Measurements from ENCODE around the gene CASZ1. TPM values are rescaled to one million over a fixed set of nuclear protein-coding genes. Genes with fewer than 3 reads are reported as not detected.

Gene CASZ1
- polyA plus RNA-seq, 3 donors: 0.30 to 3.7 (median 0.50) TPM

GRCh38 chr1:10825592-10825991 is 29.1 kb upstream of the CASZ1 start:
- Histone ChIP-seq H3K4me2 (replicated peaks; ENCODE audit: extremely low read depth, low read length, poor library complexity, severe bottlenecking) (no peak overlapping the region), H3K36me3 (replicated peaks in 1 of 2; ENCODE audit: control insufficient read depth in 1 of 2, insufficient read depth in 2 of 2, low read length in 2 of 2) (no peaks in the 10 kb centered on the region), H3K27me3 (ENCODE audit: control insufficient read depth in 2 of 2, insufficient read depth in 2 of 2, low read length in 2 of 2) (no peaks in the 10 kb centered on the region), H3K79me2 (ENCODE audit: insufficient read depth, low read length) (no peaks in the 10 kb centered on the region), H2AFZ (ENCODE audit: insufficient read depth, low read depth, low read length, poor library complexity, severe bottlenecking) (no peak overlapping the region), H3K9me3 (replicated peaks in 1 of 2; ENCODE audit: control insufficient read depth in 1 of 2, insufficient read depth in 1 of 2, low read length in 2 of 2) (no peaks in the 10 kb centered on the region), H3K27ac (ENCODE audit: low read depth in 1 of 2, low read length in 2 of 2) (no peak overlapping the region), H4K20me1 (ENCODE audit: insufficient read depth, low read length) (no peaks in the 10 kb centered on the region), H3K9ac (ENCODE audit: insufficient read depth, low read length, poor library complexity, severe bottlenecking) (no peak overlapping the region), H3K4me1 (ENCODE audit: control insufficient read depth in 1 of 2, insufficient read depth in 2 of 2, low read length in 2 of 2) (no peaks in the 10 kb centered on the region), H3K4me3 (replicated peaks in 1 of 3; ENCODE audit: low read depth in 2 of 3, low read length in 3 of 3) (no peak overlapping the region)
- DNase-seq: no peak
- H3K27me3 Mint-ChIP-seq (ENCODE audit: low read depth in 3 of 3): peaks cover 3 to 16% (median 11%) of the 10 kb centered on the region in 3 donors
- no peak overlapping the region for H3K4me3 Mint-ChIP-seq
- TF ChIP-seq, protein P1, sequence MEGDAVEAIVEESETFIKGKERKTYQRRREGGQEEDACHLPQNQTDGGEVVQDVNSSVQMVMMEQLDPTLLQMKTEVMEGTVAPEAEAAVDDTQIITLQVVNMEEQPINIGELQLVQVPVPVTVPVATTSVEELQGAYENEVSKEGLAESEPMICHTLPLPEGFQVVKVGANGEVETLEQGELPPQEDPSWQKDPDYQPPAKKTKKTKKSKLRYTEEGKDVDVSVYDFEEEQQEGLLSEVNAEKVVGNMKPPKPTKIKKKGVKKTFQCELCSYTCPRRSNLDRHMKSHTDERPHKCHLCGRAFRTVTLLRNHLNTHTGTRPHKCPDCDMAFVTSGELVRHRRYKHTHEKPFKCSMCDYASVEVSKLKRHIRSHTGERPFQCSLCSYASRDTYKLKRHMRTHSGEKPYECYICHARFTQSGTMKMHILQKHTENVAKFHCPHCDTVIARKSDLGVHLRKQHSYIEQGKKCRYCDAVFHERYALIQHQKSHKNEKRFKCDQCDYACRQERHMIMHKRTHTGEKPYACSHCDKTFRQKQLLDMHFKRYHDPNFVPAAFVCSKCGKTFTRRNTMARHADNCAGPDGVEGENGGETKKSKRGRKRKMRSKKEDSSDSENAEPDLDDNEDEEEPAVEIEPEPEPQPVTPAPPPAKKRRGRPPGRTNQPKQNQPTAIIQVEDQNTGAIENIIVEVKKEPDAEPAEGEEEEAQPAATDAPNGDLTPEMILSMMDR (IDR thresholded peaks at IDR 0.05): no peak
- peaks cover 0 to 2% (median 0%) of the 10 kb centered on the region in 7 donors for H3K9me3 Mint-ChIP-seq
- H3K27ac Mint-ChIP-seq: peak overlapping the region in 1 of 7 donors; percentile 10
- H3K36me3 Mint-ChIP-seq: no peaks in the 10 kb centered on the region
- intact Hi-C loops (cut with micrococcal nuclease): no loop called here
- peaks cover 2% of the 10 kb centered on the region for H3K4me1 Mint-ChIP-seq
- WGBS (ENCODE audit: insufficient coverage): 84% methylated on average over 5 of the region's 6 CpGs

GRCh38 chr1:10824821-10825540 is 28.5 kb upstream of the CASZ1 start:
- Histone ChIP-seq H3K9ac (ENCODE audit: insufficient read depth, low read length, poor library complexity, severe bottlenecking) (no peak overlapping the region), H3K27ac (ENCODE audit: low read depth in 1 of 2, low read length in 2 of 2) (no peak overlapping the region), H3K36me3 (replicated peaks in 1 of 2; ENCODE audit: control insufficient read depth in 1 of 2, insufficient read depth in 2 of 2, low read length in 2 of 2) (no peaks in the 10 kb centered on the region), H3K4me1 (ENCODE audit: control insufficient read depth in 1 of 2, insufficient read depth in 2 of 2, low read length in 2 of 2) (no peaks in the 10 kb centered on the region), H3K79me2 (ENCODE audit: insufficient read depth, low read length) (no peaks in the 10 kb centered on the region), H3K4me3 (replicated peaks in 1 of 3; ENCODE audit: low read depth in 2 of 3, low read length in 3 of 3) (no peak overlapping the region), H3K4me2 (replicated peaks; ENCODE audit: extremely low read depth, low read length, poor library complexity, severe bottlenecking) (no peak overlapping the region), H4K20me1 (ENCODE audit: insufficient read depth, low read length) (no peaks in the 10 kb centered on the region), H2AFZ (ENCODE audit: insufficient read depth, low read depth, low read length, poor library complexity, severe bottlenecking) (no peak overlapping the region), H3K27me3 (ENCODE audit: control insufficient read depth in 2 of 2, insufficient read depth in 2 of 2, low read length in 2 of 2) (no peaks in the 10 kb centered on the region), H3K9me3 (replicated peaks in 1 of 2; ENCODE audit: control insufficient read depth in 1 of 2, insufficient read depth in 1 of 2, low read length in 2 of 2) (no peaks in the 10 kb centered on the region)
- TF ChIP-seq, protein P1 (IDR thresholded peaks at IDR 0.05): no peak
- intact Hi-C loops (cut with micrococcal nuclease): no loop called here
- H3K9me3 Mint-ChIP-seq: peaks cover 0 to 2% (median 0%) of the 10 kb centered on the region in 7 donors
- no peak overlapping the region for H3K27ac Mint-ChIP-seq
- WGBS (ENCODE audit: insufficient coverage): 91% methylated on average over 9 of the region's 19 CpGs
- no peak for DNase-seq
- H3K4me1 Mint-ChIP-seq: no peaks in the 10 kb centered on the region
- no peak overlapping the region for H3K4me3 Mint-ChIP-seq
- H3K27me3 Mint-ChIP-seq (ENCODE audit: low read depth in 3 of 3): peaks cover 3 to 12% (median 10%) of the 10 kb centered on the region in 3 donors
- no peaks in the 10 kb centered on the region for H3K36me3 Mint-ChIP-seq

All from CD14-positive monocyte (primary cell).